H1 (cell line): ENCODE measurements around the gene ST6GALNAC3. TPM values are rescaled to one million over a fixed set of nuclear protein-coding genes. Genes with fewer than 3 reads are reported as not detected.

Source experiments
- CTCF ChIA-PET: fragments of 300-600 bp; sonication (Branson Sonifier 250); formaldehyde crosslinking; loops from one replicate; lab custom pipeline; 2021; ENCODE audit not compliant: partially characterized antibody; lab: Charles Lee
- POLR2A ChIA-PET: fragments of 300-600 bp; sonication (Branson Sonifier 250); formaldehyde crosslinking; loops from one replicate; lab custom pipeline; 2021; ENCODE audit warnings: inconsistent platforms; ENCODE audit not compliant: partially characterized antibody; lab: Charles Lee
- DNase-seq, 2 experiments: peaks; one replicate each; pipeline versions ENCODE4 v3.0.0 to v3.0.0-alpha.2; 2010 to 2022; ENCODE audit warnings: low spot score in 2 of 2, low read depth in 1 of 2, mixed read lengths in 1 of 2
- FAIRE-seq: peaks from 2 replicates; lab custom pipeline; 2011; peaks lifted over from hg19 to GRCh38; lab: Jason Lieb, UNC
- H2AFZ ChIP-seq: 2 replicates; pipeline ENCODE4 v1.8.1; 2012; ENCODE audit warnings: low read length, inconsistent platforms
- H2AK5ac ChIP-seq: 2 replicates; pipeline ENCODE4 v1.6.1; 2013; ENCODE audit warnings: low read depth, low read length
- H2BK120ac ChIP-seq: replicated peaks from 2 replicates; pipeline ENCODE3; 2013; ENCODE audit warnings: low read depth, low read length, inconsistent platforms
- H2BK12ac ChIP-seq: 2 replicates; pipeline ENCODE4 v1.6.1; 2013; ENCODE audit warnings: low read depth, low read length
- H2BK15ac ChIP-seq: 2 replicates; pipeline ENCODE4 v1.6.1; 2013; ENCODE audit warnings: low read length
- H2BK20ac ChIP-seq: 2 replicates; pipeline ENCODE4 v1.6.1; 2013; ENCODE audit warnings: low read length
- H2BK5ac ChIP-seq: 2 replicates; pipeline ENCODE4 v1.6.1; 2013; ENCODE audit warnings: low read depth, low read length
- H3K14ac ChIP-seq: 2 replicates; pipeline ENCODE4 v1.6.1; 2013; ENCODE audit warnings: inconsistent platforms; ENCODE audit not compliant: insufficient read length
- H3K18ac ChIP-seq: 2 replicates; pipeline ENCODE4 v1.6.1; 2013; ENCODE audit warnings: low read length; ENCODE audit errors: extremely low read depth
- H3K23ac ChIP-seq: 2 replicates; pipeline ENCODE4 v1.6.1; 2013; ENCODE audit warnings: inconsistent platforms; ENCODE audit not compliant: insufficient read length
- H3K23me2 ChIP-seq: 2 replicates; pipeline ENCODE4 v1.6.1; 2013; ENCODE audit warnings: low read depth, low read length
- H3K27ac ChIP-seq: 2 replicates; pipeline ENCODE4 v1.6.1; 2011; ENCODE audit warnings: low read depth, low read length, inconsistent platforms
- H3K27me3 ChIP-seq, 4 experiments: replicated peaks in 1 of 4; 1 replicate in 1 of 4; 2 replicates in 3 of 4; pipeline versions ENCODE4 v1.6.1 to v1.8.1; 2011 to 2013; ENCODE audit warnings: low read length in 3 of 4, mild to moderate bottlenecking in 3 of 4, inconsistent platforms in 2 of 4, mixed read lengths in 2 of 4, moderate library complexity in 1 of 4; ENCODE audit not compliant: control insufficient read depth in 3 of 4, insufficient read depth in 3 of 4; ENCODE audit errors: extremely low read depth in 1 of 4
- H3K36me3 ChIP-seq, 4 experiments: 2 replicates each; pipeline versions ENCODE4 v1.6.1 to v1.8.1; 2011 to 2013; ENCODE audit warnings: mild to moderate bottlenecking in 4 of 4, low read length in 3 of 4, moderate library complexity in 2 of 4, control low read depth in 1 of 4, inconsistent platforms in 1 of 4; ENCODE audit not compliant: insufficient read depth in 4 of 4, control insufficient read depth in 2 of 4
- H3K4ac ChIP-seq: replicated peaks from 2 replicates; pipeline ENCODE3; 2013; ENCODE audit warnings: low read length, low read depth, mixed read lengths, inconsistent platforms; ENCODE audit not compliant: insufficient read length
- H3K4me1 ChIP-seq, 4 experiments: replicated peaks in 1 of 4; 1 replicate in 1 of 4; 2 replicates in 3 of 4; pipeline versions ENCODE4 v1.6.1 to v1.8.1; 2011 to 2013; ENCODE audit warnings: low read length in 3 of 4, inconsistent platforms in 2 of 4, mixed read lengths in 1 of 4; ENCODE audit not compliant: insufficient read depth in 4 of 4, control insufficient read depth in 3 of 4
- H3K4me2 ChIP-seq, 2 experiments: 2 replicates each; pipeline versions ENCODE4 v1.6.1 to v1.8.1; 2011 to 2013; ENCODE audit warnings: low read depth in 2 of 2, low read length in 2 of 2, control low read depth in 1 of 2, inconsistent platforms in 1 of 2, mild to moderate bottlenecking in 1 of 2; ENCODE audit not compliant: insufficient read depth in 1 of 2
- H3K4me3 ChIP-seq, 4 experiments: fragments of 200-600, 300-600 bp in 1 of 4; sonication (generic), shearing (Covaris generic), sonication (Bioruptor Twin) in 1 of 4; 2 replicates each; pipeline versions ENCODE4 v1.5.1 to v1.8.1; 2011 to 2016; ENCODE audit warnings: low read length in 4 of 4, low read depth in 3 of 4, control low read depth in 2 of 4, inconsistent platforms in 2 of 4, mild to moderate bottlenecking in 2 of 4, mixed read lengths in 1 of 4, moderate library complexity in 1 of 4; ENCODE audit not compliant: insufficient read depth in 2 of 4; ENCODE audit errors: extremely low read depth in 1 of 4
- H3K56ac ChIP-seq: replicated peaks from 2 replicates; pipeline ENCODE3; 2013; ENCODE audit warnings: low read depth, mild to moderate bottlenecking, mixed read lengths, low read length, inconsistent platforms; ENCODE audit not compliant: insufficient read length
- H3K79me1 ChIP-seq: 2 replicates; pipeline ENCODE4 v1.6.1; 2013; ENCODE audit warnings: low read depth, low read length, control low read depth
- H3K79me2 ChIP-seq, 2 experiments: 2 replicates each; pipeline versions ENCODE4 v1.6.1 to v1.8.1; 2012 to 2013; ENCODE audit warnings: low read length in 2 of 2, mild to moderate bottlenecking in 2 of 2, inconsistent platforms in 1 of 2; ENCODE audit not compliant: insufficient read depth in 2 of 2, control insufficient read depth in 1 of 2
- H3K9ac ChIP-seq, 4 experiments: replicated peaks in 1 of 4; 1 replicate in 1 of 4; 2 replicates in 3 of 4; pipeline versions ENCODE4 v1.6.1 to v1.8.1; 2011 to 2013; ENCODE audit warnings: low read depth in 3 of 4, low read length in 3 of 4, control low read depth in 2 of 4, mild to moderate bottlenecking in 2 of 4, moderate library complexity in 2 of 4, inconsistent platforms in 1 of 4; ENCODE audit errors: extremely low read depth in 1 of 4
- H3K9me3 ChIP-seq, 2 experiments: 2 replicates each; pipeline versions ENCODE4 v1.6.1 to v1.8.1; 2012 to 2013; ENCODE audit warnings: mild to moderate bottlenecking in 2 of 2, moderate library complexity in 2 of 2, control low read depth in 1 of 2, inconsistent platforms in 1 of 2, low read depth in 1 of 2, low read length in 1 of 2, mixed read lengths in 1 of 2; ENCODE audit not compliant: insufficient read depth in 2 of 2
- H4K20me1 ChIP-seq, 2 experiments: replicated peaks in 1 of 2; 2 replicates each; pipeline versions ENCODE3 to v1.8.1; 2011 to 2013; ENCODE audit warnings: inconsistent platforms in 2 of 2, low read length in 2 of 2, mild to moderate bottlenecking in 1 of 2; ENCODE audit not compliant: insufficient read depth in 2 of 2, control insufficient read depth in 1 of 2
- H4K5ac ChIP-seq: 2 replicates; pipeline ENCODE4 v1.6.1; 2013; ENCODE audit warnings: low read length, low read depth, mixed read lengths, inconsistent platforms; ENCODE audit not compliant: insufficient read length
- H4K8ac ChIP-seq: 2 replicates; pipeline ENCODE4 v1.8.0; 2013; ENCODE audit warnings: mild to moderate bottlenecking, moderate library complexity, low read length, inconsistent platforms; ENCODE audit not compliant: insufficient read depth; ENCODE audit errors: extremely low read depth
- H4K91ac ChIP-seq: replicated peaks from 2 replicates; pipeline ENCODE3; 2013; ENCODE audit warnings: low read length, mixed read lengths, inconsistent platforms; ENCODE audit not compliant: insufficient read length
- BACH1 ChIP-seq: IDR thresholded peaks from 2 replicates; pipeline ENCODE4 v1.6.1; 2012; ENCODE audit warnings: low read length, improper control_type of control experiment
- CBX8 ChIP-seq: fragments of 300-800, 300-1000 bp; sonication (generic); IDR thresholded peaks from 2 replicates; pipeline ENCODE4 v1.7.1; 2016; ENCODE audit warnings: low read depth, low read length, borderline replicate concordance
- CTBP2 ChIP-seq: IDR thresholded peaks from 2 replicates; pipeline ENCODE4 v1.7.0; 2011; ENCODE audit warnings: borderline replicate concordance, mild to moderate bottlenecking, moderate library complexity, mixed read lengths, low read length; ENCODE audit not compliant: insufficient read depth, insufficient read length
- JUND ChIP-seq: IDR thresholded peaks from 2 replicates; pipeline ENCODE4 v1.6.1; 2011; ENCODE audit warnings: mild to moderate bottlenecking, improper control_type of control experiment, low read length
- KDM4A ChIP-seq: IDR thresholded peaks from one replicate; pipeline ENCODE4 v1.7.1; 2012; ENCODE audit warnings: low read depth, mild to moderate bottlenecking, moderate library complexity, low read length, inconsistent platforms; ENCODE audit not compliant: severe bottlenecking
- MAFK ChIP-seq: IDR thresholded peaks from 2 replicates; pipeline ENCODE4 v1.6.1; 2012; ENCODE audit warnings: low read depth, mild to moderate bottlenecking, improper control_type of control experiment, low read length
- POU5F1 ChIP-seq: IDR thresholded peaks from 2 replicates; pipeline ENCODE4 v1.6.1; 2011; ENCODE audit warnings: low read depth, mild to moderate bottlenecking, low read length, moderate library complexity
- SP2 ChIP-seq: IDR thresholded peaks from 2 replicates; pipeline ENCODE4 v1.6.1; 2012; ENCODE audit warnings: mild to moderate bottlenecking, low read length, inconsistent platforms
- SUZ12 ChIP-seq: fragments of 200-600 bp; sonication (generic); IDR thresholded peaks from 2 replicates; pipeline ENCODE4 v1.6.1; 2012; ENCODE audit warnings: mild to moderate bottlenecking, inconsistent platforms, low read length, moderate library complexity, mixed read lengths
- TAF7 ChIP-seq: optimal IDR thresholded peaks from 2 replicates; pipeline ENCODE3; 2011; ENCODE audit warnings: low read depth, mild to moderate bottlenecking, inconsistent platforms, low read length, moderate library complexity, borderline replicate concordance
- ZNF274 ChIP-seq: IDR thresholded peaks from 2 replicates; pipeline ENCODE4 v1.7.0; 2012; ENCODE audit warnings: low read length, borderline replicate concordance; ENCODE audit errors: extremely low read depth
- WGBS, 2 experiments: shearing (Covaris generic) in 1 of 2; methylation state at CpG; one replicate each; pipeline versions ENCODE4 v1.1.6 to v1.1.7; 2013 to 2015; ENCODE audit warnings: low lambda C conversion rate in 2 of 2, mixed read lengths in 2 of 2, inconsistent platforms in 1 of 2, low coverage in 1 of 2, missing lambda C conversion rate in 1 of 2; ENCODE audit not compliant: insufficient replicate concordance in 2 of 2, insufficient coverage in 1 of 2, insufficient read length in 1 of 2; ENCODE audit errors: extremely low coverage in 1 of 2, missing lambda C conversion rate in 1 of 2; 5-methylcytosine and 5-hydroxymethylcytosine counted together
- polyA plus RNA-seq, 7 experiments: library from polyadenylated mRNA; depleted of rRNA in 3 of 7; stranded (reverse) in 5 of 7; unstranded in 2 of 7; fragments of >200 nt in 5 of 7; fragments of 200-250 nt in 2 of 7; gene quantifications; 1 replicate in 5 of 7; 2 replicates in 1 of 7; 4 replicates in 1 of 7; pipeline versions ENCODE4 v1.2.1 to v1.2.3, GENCODE V29; 2011 to 2013; ENCODE audit warnings: missing spikeins in 2 of 7, mixed read lengths in 2 of 7
- total RNA-seq: library from RNA; stranded (reverse); fragmentation: NEBNext Ultra II Directional; extraction: Animal tissue kit (Norgen Biotek cat#: 25700); gene quantifications from 2 replicates; pipeline ENCODE4 v1.2.1, GENCODE V29; 2021

The ST6GALNAC3 gene
- total and polyA plus RNA-seq, 2 of the 8 experiments (the other 6 are each of a cell fraction or from before 2014, with no cell fraction given): 4.9 to 19.0 TPM

DNA sequence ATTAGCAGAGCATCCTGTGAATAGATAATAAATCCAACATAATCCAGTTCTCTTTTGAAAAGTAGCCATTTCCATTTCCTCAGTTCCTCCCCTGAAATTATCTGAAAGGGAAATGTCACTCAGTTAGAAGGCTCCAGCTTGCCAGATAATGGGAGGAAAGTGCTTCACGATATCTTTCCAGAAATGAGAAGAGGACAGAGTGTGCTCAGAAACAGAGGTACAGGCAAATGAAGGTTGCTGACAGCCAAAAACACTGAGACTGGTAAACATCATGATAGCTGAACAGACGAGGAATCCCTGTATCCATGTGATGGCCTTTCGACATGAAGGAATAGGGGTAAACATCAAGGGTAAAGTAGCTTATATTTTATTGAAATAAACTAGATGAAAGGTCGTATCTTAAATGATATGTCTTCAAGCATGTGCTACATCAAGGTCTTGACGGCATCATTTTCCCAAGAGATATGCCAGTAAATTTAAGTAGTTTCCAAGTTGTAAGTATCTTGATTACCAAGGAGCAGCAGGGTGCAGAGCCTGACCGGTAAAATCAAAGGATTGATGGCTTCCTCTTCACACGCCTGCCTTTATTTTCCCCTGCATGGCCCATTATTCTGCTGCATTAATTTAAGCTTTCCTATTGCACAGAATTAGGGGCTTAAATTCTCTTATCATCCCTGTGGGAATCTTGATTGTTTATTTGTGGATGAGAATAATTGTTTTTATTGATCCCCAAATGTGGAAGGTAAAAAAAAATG lies 548.4 kb downstream of the ST6GALNAC3 start:
- Histone ChIP-seq H3K18ac (no peak overlapping the region), H3K14ac (no peak overlapping the region), H4K91ac (no peak overlapping the region), H2BK15ac (no peak overlapping the region), H3K56ac (no peak overlapping the region), H4K5ac (no peak overlapping the region), H3K27ac (no peak overlapping the region), H3K9ac (no peak overlapping the region), H3K23me2 (no peaks in the 10 kb centered on the region), H3K27me3 (no peaks in the 10 kb centered on the region), H4K8ac (no peak overlapping the region), H2BK12ac (no peak overlapping the region), H3K4me3 (no peak overlapping the region), H3K9me3 (no peaks in the 10 kb centered on the region), H4K20me1 (no peaks in the 10 kb centered on the region), H2BK120ac (no peak overlapping the region), H3K4me1 (peaks cover 0 to 4% (median 0%) of the 10 kb centered on the region in 4 experiments; a peak in 1 of 7 replicates), H3K23ac (no peak overlapping the region), H2BK5ac (no peak overlapping the region), H3K4me2 (no peak overlapping the region), H2BK20ac (no peak overlapping the region), H3K36me3 (no peaks in the 10 kb centered on the region), H3K79me1 (no peaks in the 10 kb centered on the region), H3K4ac (no peak overlapping the region), H2AFZ (no peak overlapping the region), H2AK5ac (no peak overlapping the region), H3K79me2 (no peaks in the 10 kb centered on the region)
- 88% methylated on average over 7 of the region's 7 CpGs; no CpG with 5 or more reads in 1 of the 2 experiments for WGBS, 2 experiments
- ChIA-PET POLR2A (no interaction called here), CTCF (interaction anchor here (0.8 to 1.5 kb wide), 2 partner anchors 8 to 10 kb away, joined by 3 to 5 read pairs; no protein-coding TSS in a partner anchor)
- DNase-seq (no peak), FAIRE-seq (no peak)
- TF ChIP-seq BACH1 (no peak), MAFK (no peak), TAF7 (no peak), SUZ12 (no peak), JUND (no peak), KDM4A (no peak), SP2 (no peak), CBX8 (no peak), ZNF274 (no peak), CTBP2 (no peak), POU5F1 (no peak)
